ENCODE results near the gene ABTB1.

The ABTB1 gene

GRCh38 chr3:127691974-127692373 is 19.2 kb downstream of the ABTB1 start:
- TF ChIP-seq, protein P1, sequence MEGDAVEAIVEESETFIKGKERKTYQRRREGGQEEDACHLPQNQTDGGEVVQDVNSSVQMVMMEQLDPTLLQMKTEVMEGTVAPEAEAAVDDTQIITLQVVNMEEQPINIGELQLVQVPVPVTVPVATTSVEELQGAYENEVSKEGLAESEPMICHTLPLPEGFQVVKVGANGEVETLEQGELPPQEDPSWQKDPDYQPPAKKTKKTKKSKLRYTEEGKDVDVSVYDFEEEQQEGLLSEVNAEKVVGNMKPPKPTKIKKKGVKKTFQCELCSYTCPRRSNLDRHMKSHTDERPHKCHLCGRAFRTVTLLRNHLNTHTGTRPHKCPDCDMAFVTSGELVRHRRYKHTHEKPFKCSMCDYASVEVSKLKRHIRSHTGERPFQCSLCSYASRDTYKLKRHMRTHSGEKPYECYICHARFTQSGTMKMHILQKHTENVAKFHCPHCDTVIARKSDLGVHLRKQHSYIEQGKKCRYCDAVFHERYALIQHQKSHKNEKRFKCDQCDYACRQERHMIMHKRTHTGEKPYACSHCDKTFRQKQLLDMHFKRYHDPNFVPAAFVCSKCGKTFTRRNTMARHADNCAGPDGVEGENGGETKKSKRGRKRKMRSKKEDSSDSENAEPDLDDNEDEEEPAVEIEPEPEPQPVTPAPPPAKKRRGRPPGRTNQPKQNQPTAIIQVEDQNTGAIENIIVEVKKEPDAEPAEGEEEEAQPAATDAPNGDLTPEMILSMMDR (IDR thresholded peaks at IDR 0.05; ENCODE audit: low read length, missing control alignments), result no peak
- H3K4me3 ChIP-seq (replicated peaks; ENCODE audit: low read depth, low read length), result no peak overlapping the region
- DNase-seq (ENCODE audit: low read depth), result no peak

DNA sequence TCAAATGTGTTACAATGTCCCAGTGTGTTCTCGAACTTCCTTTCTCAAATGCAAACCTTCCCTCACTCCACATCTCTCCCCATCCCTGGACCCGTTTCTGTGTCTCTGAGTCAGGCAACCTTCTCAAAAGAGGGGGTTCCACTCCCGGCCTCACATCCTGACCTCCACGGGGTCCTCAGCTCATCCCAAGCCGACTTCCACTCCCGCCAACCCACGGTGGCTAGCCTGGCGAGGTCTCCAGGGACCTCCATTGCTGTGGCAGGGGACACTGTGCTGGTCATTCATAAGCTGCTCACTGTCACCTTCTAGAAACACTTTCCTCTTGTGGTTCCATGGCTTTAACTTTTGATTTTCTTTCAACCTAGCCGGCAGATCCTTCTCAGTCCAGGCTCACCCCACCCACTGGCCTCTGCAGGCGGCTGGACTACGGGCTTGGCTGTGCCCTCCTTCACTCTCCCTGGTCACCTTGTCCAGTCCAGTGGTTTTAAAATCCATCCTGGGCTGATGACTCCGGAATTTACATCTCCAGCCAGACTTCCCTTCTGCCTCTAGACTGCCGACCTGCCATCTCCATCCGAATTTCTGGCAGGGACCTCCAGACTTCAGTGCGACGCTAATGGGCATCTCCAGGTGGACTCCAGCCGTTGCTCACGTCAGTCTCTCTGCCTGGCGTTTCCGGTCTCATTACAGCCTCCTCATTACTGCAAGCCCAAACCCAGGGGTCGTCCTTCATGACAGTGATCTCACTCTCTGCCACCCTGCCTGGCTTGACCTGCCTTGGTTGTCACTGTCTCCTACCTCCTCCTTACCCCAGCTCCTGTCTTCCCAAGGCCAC is 20.0 kb downstream of the ABTB1 start:
- H3K4me3 ChIP-seq (replicated peaks; ENCODE audit: low read depth, low read length), result no peak overlapping the region
- DNase-seq (ENCODE audit: low read depth), result no peak
- TF ChIP-seq, protein P1 (IDR thresholded peaks at IDR 0.05; ENCODE audit: low read length, missing control alignments), result no peak

GRCh38 chr3:127693336-127693843 is 20.6 kb downstream of the ABTB1 start:
- no peak for DNase-seq (ENCODE audit: low read depth)
- TF ChIP-seq, protein P1 (IDR thresholded peaks at IDR 0.05; ENCODE audit: low read length, missing control alignments), result no peak
- H3K4me3 ChIP-seq (replicated peaks; ENCODE audit: low read depth, low read length), result no peak overlapping the region

GRCh38 chr3:127694467-127695215 is 21.9 kb downstream of the ABTB1 start:
- TF ChIP-seq, protein P1 (IDR thresholded peaks at IDR 0.05; ENCODE audit: low read length, missing control alignments), result peak; percentile 28
- no peak for DNase-seq (ENCODE audit: low read depth)
- H3K4me3 ChIP-seq (replicated peaks; ENCODE audit: low read depth, low read length), result no peak overlapping the region

DNA sequence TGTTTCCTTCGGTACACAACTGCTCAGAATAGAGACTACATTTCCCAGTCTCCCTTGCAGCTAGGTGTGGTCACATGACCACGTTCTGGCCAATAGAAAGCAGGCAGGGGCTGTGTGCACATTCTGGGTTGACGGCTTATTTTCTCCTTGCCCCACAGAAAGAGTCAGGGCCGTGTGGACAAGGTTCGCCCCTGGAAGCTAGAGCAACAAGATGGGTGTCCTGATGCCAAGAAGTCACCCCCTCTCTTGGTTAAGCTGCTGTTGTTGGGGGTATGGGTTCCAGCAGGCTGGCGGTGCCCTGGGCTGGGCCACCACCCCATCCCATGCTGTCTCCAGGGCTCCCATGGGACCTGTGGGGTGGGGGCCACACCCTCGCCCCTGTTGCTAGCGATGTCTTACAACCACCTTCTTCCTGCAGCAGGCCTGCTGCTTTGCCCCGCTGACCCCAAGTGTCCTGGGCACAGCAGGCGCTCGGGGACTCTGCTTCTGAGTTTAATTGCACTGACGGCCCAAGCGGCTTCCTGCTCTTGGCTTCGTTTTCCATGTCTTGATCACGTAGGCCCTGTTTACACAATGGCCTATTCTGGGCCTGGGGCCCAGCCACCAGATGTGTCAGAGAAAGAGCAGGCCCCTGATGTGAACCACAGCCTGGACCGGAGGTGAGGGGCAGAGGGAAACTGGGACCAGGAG is 24.9 kb downstream of the ABTB1 start:
- H3K4me3 ChIP-seq (replicated peaks; ENCODE audit: low read depth, low read length), result peak overlapping the region; percentile 24
- TF ChIP-seq, protein P1 (IDR thresholded peaks at IDR 0.05; ENCODE audit: low read length, missing control alignments), result no peak
- peak; percentile 92 for DNase-seq (ENCODE audit: low read depth)

- TF ChIP-seq, protein P1 (IDR thresholded peaks at IDR 0.05; ENCODE audit: low read length, missing control alignments), result no peak
- no peak overlapping the region for H3K4me3 ChIP-seq (replicated peaks; ENCODE audit: low read depth, low read length)
- no peak for DNase-seq (ENCODE audit: low read depth)
Measured at GRCh38 chr3:127698286-127698685, 25.5 kb downstream of the ABTB1 start.

Data from fibroblast of pulmonary artery (primary cell).